Sigmoid colon (tissue), 7 donors: Measurements from ENCODE around the gene VEZF1. TPM values are rescaled to one million over a fixed set of nuclear protein-coding genes. Genes with fewer than 3 reads are reported as not detected.

Experiments
- DNase-seq: peaks from one replicate; pipeline ENCODE4 v3.0.0-alpha.2; 2019
- H3K27ac ChIP-seq, 4 donors: fragments of 200-600 bp; sonication (generic); one replicate each; pipeline ENCODE4 v1.5.1; 2016 to 2019; ENCODE audit warnings: mild to moderate bottlenecking in 1 of 4
- H3K27me3 ChIP-seq, 3 donors: fragments of 200-600 bp; sonication (generic); one replicate each; pipeline ENCODE4 v1.5.1; 2019; ENCODE audit warnings: mild to moderate bottlenecking in 1 of 3
- H3K36me3 ChIP-seq, 4 donors: fragments of 200-600 bp; sonication (generic); one replicate each; pipeline ENCODE4 v1.5.1; 2016 to 2019
- H3K4me1 ChIP-seq, 4 donors: fragments of 200-600 bp; sonication (generic); one replicate each; pipeline ENCODE4 v1.5.1; 2017 to 2019
- H3K4me3 ChIP-seq, 4 donors: fragments of 200-600 bp; sonication (generic); one replicate each; pipeline ENCODE4 v1.5.1; 2017 to 2019; ENCODE audit warnings: mild to moderate bottlenecking in 2 of 4, moderate library complexity in 1 of 4
- H3K9me3 ChIP-seq, 4 donors: fragments of 200-600 bp in 3 of 4; sonication (generic) in 3 of 4; one replicate each; pipeline versions ENCODE4 v1.5.1 to v1.6.1; 2013 to 2019
- EP300 ChIP-seq, 4 donors: sonication (generic); formaldehyde crosslinking; IDR thresholded peaks; one replicate each; pipeline ENCODE4 v1.6.1; 2017; ENCODE audit warnings: antibody characterized with exemption in 4 of 4
- POLR2A ChIP-seq, 2 donors: fragments of 450-650 bp; IDR thresholded peaks; one replicate each; pipeline ENCODE4 v1.6.1; 2016; ENCODE audit warnings: antibody characterized with exemption in 2 of 2, mild to moderate bottlenecking in 2 of 2, moderate library complexity in 2 of 2
- POLR2AphosphoS5 ChIP-seq, 4 donors: sonication (generic); formaldehyde crosslinking; IDR thresholded peaks; one replicate each; pipeline ENCODE4 v1.6.1; 2017; ENCODE audit warnings: antibody characterized with exemption in 4 of 4
- WGBS, 2 donors: extraction: QIAGEN DNeasy Blood & Tissue Kit; methylation state at CpG; one replicate each; pipeline ENCODE4 v1.1.7; 2013; 5-methylcytosine and 5-hydroxymethylcytosine counted together
- intact Hi-C: fragments of 100-400 bp; cut with DNase I; formaldehyde crosslinking; loops from one replicate; pipeline ENCODE4 v1.15.1; 2023
- polyA plus RNA-seq, 3 donors: library from polyadenylated mRNA; stranded (reverse); fragments of 200-250 nt; gene quantifications; one replicate each; pipeline ENCODE4 v1.2.3, GENCODE V29; 2013
- total RNA-seq, 4 donors: library from RNA; depleted of rRNA; stranded (reverse); fragments of >200 nt; gene quantifications; one replicate each; pipeline ENCODE4 v1.1.0, GENCODE V29; 2016
- TF ChIP-seq, protein P1 (sequence below), 4 experiments: fragments of 450-650 bp in 3 of 4; fragments of 200-600 bp in 1 of 4; IDR thresholded peaks; one replicate each; pipeline ENCODE4 v1.5.1; 2016 to 2019; ENCODE audit warnings: antibody characterized with exemption in 4 of 4, mild to moderate bottlenecking in 3 of 4, moderate library complexity in 2 of 4
- donor health status: healthy with polysubstance abuse.
- donor health status: Bipolar disorder and iron deficiency.
- donor health status: healthy.

VEZF1 gene
- total and polyA plus RNA-seq, 7 donors: 17.8 to 120 (median 99.8) TPM

DNA sequence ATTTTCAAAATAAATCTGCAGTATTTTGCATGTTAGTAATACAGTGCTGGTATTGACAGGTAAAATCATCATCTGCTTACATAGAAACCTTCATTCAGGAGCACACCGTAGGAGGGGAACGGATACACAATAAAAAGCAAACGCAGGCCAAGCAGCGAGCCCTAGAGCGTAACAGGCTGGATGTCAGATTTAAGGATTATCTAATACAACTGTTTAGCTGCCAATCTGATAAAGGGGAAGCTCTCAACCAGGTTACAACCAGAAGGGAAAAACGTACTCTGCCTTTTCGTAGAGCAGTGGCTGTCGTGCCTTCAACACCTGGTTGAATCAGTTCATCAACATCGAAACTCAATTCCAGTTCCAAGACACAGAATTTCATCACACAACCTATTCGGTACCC, 16.5 kb downstream of the VEZF1 start:
- Histone ChIP-seq H3K9me3 (no peaks in the 10 kb centered on the region), H3K27me3 (no peaks in the 10 kb centered on the region), H3K27ac (peak overlapping the region in 1 of 4 donors; percentile 18), H3K4me1 (peaks cover 0 to 24% (median 16%) of the 10 kb centered on the region in 4 donors), H3K4me3 (no peak overlapping the region), H3K36me3 (peaks cover 4 to 57% (median 24%) of the 10 kb centered on the region in 4 donors)
- TF ChIP-seq POLR2AphosphoS5 (IDR thresholded peaks at IDR 0.05): no peak
- 88 to 91% methylated on average over 10 of the region's 10 CpGs for WGBS, 2 donors
- no peak for DNase-seq
- intact Hi-C loops: no loop called here

GRCh38 chr17:57970710-57971109, 17.3 kb downstream of the VEZF1 start:
- Histone ChIP-seq H3K27ac (peak overlapping the region in 1 of 4 donors; percentile 35), H3K4me1 (peaks cover 0 to 22% (median 13%) of the 10 kb centered on the region in 4 donors), H3K36me3 (peaks cover 4 to 48% (median 21%) of the 10 kb centered on the region in 4 donors), H3K27me3 (no peaks in the 10 kb centered on the region), H3K4me3 (no peak overlapping the region), H3K9me3 (no peaks in the 10 kb centered on the region)
- WGBS, 2 donors: 27 to 63% methylated on average over 4 of the region's 4 CpGs
- TF ChIP-seq POLR2A (IDR thresholded peaks at IDR 0.05) (no peak), POLR2AphosphoS5 (IDR thresholded peaks at IDR 0.05) (no peak), EP300 (IDR thresholded peaks at IDR 0.05) (no peak)
- TF ChIP-seq, protein P1, sequence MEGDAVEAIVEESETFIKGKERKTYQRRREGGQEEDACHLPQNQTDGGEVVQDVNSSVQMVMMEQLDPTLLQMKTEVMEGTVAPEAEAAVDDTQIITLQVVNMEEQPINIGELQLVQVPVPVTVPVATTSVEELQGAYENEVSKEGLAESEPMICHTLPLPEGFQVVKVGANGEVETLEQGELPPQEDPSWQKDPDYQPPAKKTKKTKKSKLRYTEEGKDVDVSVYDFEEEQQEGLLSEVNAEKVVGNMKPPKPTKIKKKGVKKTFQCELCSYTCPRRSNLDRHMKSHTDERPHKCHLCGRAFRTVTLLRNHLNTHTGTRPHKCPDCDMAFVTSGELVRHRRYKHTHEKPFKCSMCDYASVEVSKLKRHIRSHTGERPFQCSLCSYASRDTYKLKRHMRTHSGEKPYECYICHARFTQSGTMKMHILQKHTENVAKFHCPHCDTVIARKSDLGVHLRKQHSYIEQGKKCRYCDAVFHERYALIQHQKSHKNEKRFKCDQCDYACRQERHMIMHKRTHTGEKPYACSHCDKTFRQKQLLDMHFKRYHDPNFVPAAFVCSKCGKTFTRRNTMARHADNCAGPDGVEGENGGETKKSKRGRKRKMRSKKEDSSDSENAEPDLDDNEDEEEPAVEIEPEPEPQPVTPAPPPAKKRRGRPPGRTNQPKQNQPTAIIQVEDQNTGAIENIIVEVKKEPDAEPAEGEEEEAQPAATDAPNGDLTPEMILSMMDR (IDR thresholded peaks at IDR 0.05): no peak
- DNase-seq: no peak
- intact Hi-C loops: no loop called here

DNA sequence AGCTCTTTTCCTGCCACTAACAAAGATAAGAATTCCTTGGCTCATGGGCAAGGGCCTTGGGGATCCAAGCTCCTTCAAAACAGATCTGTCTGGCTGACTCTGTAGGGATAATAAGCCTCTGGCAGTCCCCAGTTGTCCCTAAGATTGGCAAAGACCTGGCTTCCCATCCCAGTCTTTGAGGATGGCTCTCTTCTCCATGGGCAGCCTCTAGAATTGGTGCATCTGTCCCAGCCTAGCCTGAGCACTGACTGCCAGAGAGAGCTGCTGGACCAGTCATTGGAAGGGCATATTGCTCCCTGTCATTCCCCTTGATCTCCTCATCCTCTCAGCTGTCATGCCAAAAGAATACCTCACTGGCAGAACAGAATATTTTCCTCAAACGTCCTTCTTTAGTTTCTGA, 19.6 kb downstream of the VEZF1 start:
- no peaks in the 10 kb centered on the region for H3K9me3 ChIP-seq
- H3K4me1 ChIP-seq: peaks cover 0 to 10% (median 0%) of the 10 kb centered on the region in 4 donors
- DNase-seq: no peak
- H3K27me3 ChIP-seq: no peaks in the 10 kb centered on the region
- TF ChIP-seq, protein P1 (IDR thresholded peaks at IDR 0.05): no peak
- no peak for TF ChIP-seq EP300 (IDR thresholded peaks at IDR 0.05)
- no peak for TF ChIP-seq POLR2A (IDR thresholded peaks at IDR 0.05)
- TF ChIP-seq POLR2AphosphoS5 (IDR thresholded peaks at IDR 0.05): no peak
- H3K36me3 ChIP-seq: peaks cover 0 to 26% (median 11%) of the 10 kb centered on the region in 4 donors
- H3K27ac ChIP-seq: no peak overlapping the region
- WGBS, 2 donors: 48 to 66% methylated on average over 1 of the region's 1 CpG
- no peak overlapping the region for H3K4me3 ChIP-seq
- intact Hi-C loops: no loop called here

GRCh38 chr17:57966875-57967274, 21.2 kb downstream of the VEZF1 start:
- no peaks in the 10 kb centered on the region for H3K9me3 ChIP-seq
- H3K27me3 ChIP-seq: no peaks in the 10 kb centered on the region
- WGBS, 2 donors: 83 to 92% methylated on average over 5 of the region's 5 CpGs
- H3K4me1 ChIP-seq: peaks cover 0 to 7% (median 0%) of the 10 kb centered on the region in 4 donors
- peak overlapping the region in 3 of 4 donors; percentile 19 to 44 (median 33) for H3K27ac ChIP-seq
- no peak for DNase-seq
- intact Hi-C loops: no loop called here
- H3K36me3 ChIP-seq: peaks cover 0 to 10% (median 2%) of the 10 kb centered on the region in 4 donors
- no peak overlapping the region for H3K4me3 ChIP-seq
- TF ChIP-seq, protein P1 (IDR thresholded peaks at IDR 0.05): no peak
- peak in 1 of 4 donors; percentile 19 for TF ChIP-seq POLR2AphosphoS5 (IDR thresholded peaks at IDR 0.05)
- no peak for TF ChIP-seq EP300 (IDR thresholded peaks at IDR 0.05)
- no peak for TF ChIP-seq POLR2A (IDR thresholded peaks at IDR 0.05)

DNA sequence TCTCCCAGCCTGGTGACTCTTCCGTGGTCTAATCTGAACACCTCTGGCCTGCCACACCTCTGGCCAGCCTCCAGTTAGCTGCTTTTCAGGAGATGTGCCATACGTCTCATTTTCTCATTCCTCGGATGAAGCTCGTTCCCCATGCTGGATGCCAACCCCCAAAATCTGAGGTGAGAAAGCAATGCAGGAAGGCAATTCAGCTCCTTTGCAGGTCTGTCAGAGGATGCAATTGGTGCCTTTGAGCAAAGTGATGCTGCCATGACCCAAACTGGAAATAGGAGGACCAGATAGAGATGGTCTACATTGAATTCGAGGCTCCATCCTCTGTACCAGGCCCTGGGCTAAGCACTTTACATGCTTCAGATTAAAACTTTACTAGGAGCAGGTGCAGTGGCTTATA, 21.8 kb downstream of the VEZF1 start:
- Histone ChIP-seq H3K27ac (peak overlapping the region in 3 of 4 donors; percentile 19 to 44 (median 33)), H3K4me3 (no peak overlapping the region), H3K4me1 (peaks cover 0 to 7% (median 0%) of the 10 kb centered on the region in 4 donors), H3K36me3 (peaks cover 0 to 4% (median 0%) of the 10 kb centered on the region in 4 donors), H3K9me3 (no peaks in the 10 kb centered on the region), H3K27me3 (no peaks in the 10 kb centered on the region)
- no peak for DNase-seq
- WGBS, 2 donors: 91 to 95% methylated on average over 5 of the region's 5 CpGs
- TF ChIP-seq EP300 (IDR thresholded peaks at IDR 0.05) (no peak), POLR2AphosphoS5 (IDR thresholded peaks at IDR 0.05) (no peak), POLR2A (IDR thresholded peaks at IDR 0.05) (no peak)
- TF ChIP-seq, protein P1 (IDR thresholded peaks at IDR 0.05): no peak
- intact Hi-C loops: no loop called here
